Panc1 (cell line): ENCODE data around the gene UNKL. TPM values are rescaled to one million over a fixed set of nuclear protein-coding genes. Genes with fewer than 3 reads are reported as not detected.

Experiments used
- ATAC-seq: fragments of 200-7000 bp; cut with Tn5 transposase; 2 replicates; pipeline ENCODE4 v1.9.1; 2020; ENCODE audit warnings: mild to moderate bottlenecking, moderate library complexity
- BruUV-seq: library from RNA; stranded (reverse); fragments of 400-500 nt; replicated peaks from 2 replicates; lab custom pipeline; 2021; lab: Mats Ljungman, UMichigan
- CTCF ChIA-PET: fragments of 300-600 bp; sonication (Branson Sonifier 250); formaldehyde crosslinking; loops from one replicate; lab custom pipeline; 2022; ENCODE audit warnings: antibody characterized with exemption; lab: Charles Lee
- POLR2A ChIA-PET: fragments of 300-600 bp; sonication (Branson Sonifier 250); formaldehyde crosslinking; loops from one replicate; lab custom pipeline; 2022; ENCODE audit warnings: antibody characterized with exemption; lab: Charles Lee
- DNase-seq: peaks from one replicate; pipeline ENCODE4 v3.0.0-alpha.2; 2010; ENCODE audit warnings: low read depth, low spot score
- H3K27ac ChIP-seq: 2 replicates; pipeline ENCODE4 v1.5.1; 2011; ENCODE audit warnings: mild to moderate bottlenecking, low read length, inconsistent platforms
- H3K27me3 ChIP-seq: fragments of 200-500 bp; sonication (Bioruptor generic); 2 replicates; pipeline ENCODE4 v1.6.0; 2014; ENCODE audit warnings: low read length, inconsistent platforms; ENCODE audit not compliant: control insufficient read depth, insufficient read depth
- H3K36me3 ChIP-seq: fragments of 200-500 bp; sonication (Bioruptor generic); 2 replicates; pipeline ENCODE4 v1.5.1; 2014; ENCODE audit warnings: inconsistent platforms, mild to moderate bottlenecking, low read length, moderate library complexity; ENCODE audit not compliant: control insufficient read depth, insufficient read depth
- H3K4me1 ChIP-seq: 2 replicates; pipeline ENCODE4 v1.5.1; 2011; ENCODE audit warnings: inconsistent platforms, mild to moderate bottlenecking, low read length, moderate library complexity; ENCODE audit not compliant: control insufficient read depth, insufficient read depth
- H3K4me3 ChIP-seq, 2 experiments: 2 replicates each; pipeline ENCODE4 v1.5.1; 2011 to 2012; ENCODE audit warnings: low read depth in 2 of 2, low read length in 2 of 2, mild to moderate bottlenecking in 2 of 2, inconsistent platforms in 1 of 2, moderate library complexity in 1 of 2
- H3K9me3 ChIP-seq: fragments of 200-500 bp; sonication (Bioruptor generic); 2 replicates; pipeline ENCODE4 v1.5.1; 2014; ENCODE audit warnings: low read depth, mild to moderate bottlenecking, inconsistent platforms, low read length, moderate library complexity; ENCODE audit not compliant: control insufficient read depth, insufficient read depth
- POLR2AphosphoS5 ChIP-seq: IDR thresholded peaks from 2 replicates; pipeline ENCODE4 v1.6.1; 2012; ENCODE audit warnings: mild to moderate bottlenecking, low read depth, low read length, moderate library complexity
- SIN3A ChIP-seq: IDR thresholded peaks from 2 replicates; pipeline ENCODE4 v1.6.1; 2012; ENCODE audit warnings: low read depth, mild to moderate bottlenecking, low read length, moderate library complexity, borderline replicate concordance; ENCODE audit not compliant: insufficient read depth
- TCF7L2 ChIP-seq: IDR thresholded peaks from 2 replicates; pipeline ENCODE4 v1.6.1; 2011; ENCODE audit warnings: mild to moderate bottlenecking, low read depth, low read length, inconsistent platforms
- in situ Hi-C: cut with HindIII; loops from 2 replicates; pipeline ENCODE4 v1.10.0; 2016; ENCODE audit warnings: low sequenced_read_pairs, low pct_unique_long_range_greater_than_20kb
- intact Hi-C: fragments of 100-400 bp; cut with micrococcal nuclease; formaldehyde crosslinking; loops from one replicate; pipeline ENCODE4 v1.10.0; 2022; ENCODE audit not compliant: unreplicated experiment
- total RNA-seq: library from RNA; stranded (reverse); gene quantifications from one replicate; pipeline ENCODE4 v1.2.1, GENCODE V29; 2021; ENCODE audit not compliant: unreplicated experiment
- TF ChIP-seq, protein P1 (sequence below): fragments of 450-650 bp; IDR thresholded peaks from 2 replicates; pipeline ENCODE4 v1.5.1; 2017; ENCODE audit warnings: mild to moderate bottlenecking
- TF ChIP-seq, protein P2 (sequence below), 2 experiments: IDR thresholded peaks; 2 replicates each; pipeline ENCODE4 v1.6.1; 2011 to 2012; ENCODE audit warnings: low read depth in 2 of 2, control low read depth in 1 of 2, low read length in 1 of 2, mild to moderate bottlenecking in 1 of 2, moderate library complexity in 1 of 2; ENCODE audit not compliant: insufficient read depth in 1 of 2

The UNKL gene
- total RNA-seq, 1 experiment from 2014 or later: 26.6 TPM

DNA sequence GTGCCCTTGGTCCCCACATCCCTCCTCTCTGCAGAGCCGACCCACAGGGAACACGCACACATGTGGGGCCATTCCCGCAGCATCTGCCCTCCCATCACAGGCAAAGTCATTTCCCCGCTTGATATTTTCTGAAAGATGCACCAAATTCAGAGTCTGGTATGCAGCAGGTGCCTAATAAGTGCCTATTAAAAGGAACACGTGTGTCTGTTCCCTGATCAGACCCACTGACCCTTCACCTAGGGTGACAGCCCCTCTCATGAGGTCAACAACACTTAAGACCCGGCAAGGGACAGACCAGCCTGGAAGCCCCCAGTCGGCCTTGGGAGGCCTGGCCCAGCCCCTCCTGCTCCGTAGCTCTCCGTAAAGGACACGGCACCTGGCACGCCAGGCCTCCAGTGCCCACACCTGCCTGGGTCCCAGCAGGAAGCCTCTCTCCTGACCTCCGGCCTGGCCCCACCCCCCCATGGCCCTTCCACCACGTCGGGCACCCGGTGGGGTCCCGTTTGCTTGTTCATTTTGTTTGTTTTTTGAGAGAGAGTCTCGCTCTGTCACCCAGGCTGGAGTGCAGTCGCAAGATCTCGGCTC lies 20.0 kb downstream of the UNKL start:
- no peaks in the 10 kb centered on the region for H3K9me3 ChIP-seq
- ChIA-PET CTCF (no interaction called here), POLR2A (no interaction called here)
- H3K36me3 ChIP-seq: no peaks in the 10 kb centered on the region
- no peak overlapping the region for H3K4me3 ChIP-seq
- no TSS peak for BruUV-seq
- H3K27ac ChIP-seq: no peak overlapping the region
- DNase-seq: no peak
- in situ Hi-C loops: no loop called here
- no peaks in the 10 kb centered on the region for H3K27me3 ChIP-seq
- TF ChIP-seq, protein P1, sequence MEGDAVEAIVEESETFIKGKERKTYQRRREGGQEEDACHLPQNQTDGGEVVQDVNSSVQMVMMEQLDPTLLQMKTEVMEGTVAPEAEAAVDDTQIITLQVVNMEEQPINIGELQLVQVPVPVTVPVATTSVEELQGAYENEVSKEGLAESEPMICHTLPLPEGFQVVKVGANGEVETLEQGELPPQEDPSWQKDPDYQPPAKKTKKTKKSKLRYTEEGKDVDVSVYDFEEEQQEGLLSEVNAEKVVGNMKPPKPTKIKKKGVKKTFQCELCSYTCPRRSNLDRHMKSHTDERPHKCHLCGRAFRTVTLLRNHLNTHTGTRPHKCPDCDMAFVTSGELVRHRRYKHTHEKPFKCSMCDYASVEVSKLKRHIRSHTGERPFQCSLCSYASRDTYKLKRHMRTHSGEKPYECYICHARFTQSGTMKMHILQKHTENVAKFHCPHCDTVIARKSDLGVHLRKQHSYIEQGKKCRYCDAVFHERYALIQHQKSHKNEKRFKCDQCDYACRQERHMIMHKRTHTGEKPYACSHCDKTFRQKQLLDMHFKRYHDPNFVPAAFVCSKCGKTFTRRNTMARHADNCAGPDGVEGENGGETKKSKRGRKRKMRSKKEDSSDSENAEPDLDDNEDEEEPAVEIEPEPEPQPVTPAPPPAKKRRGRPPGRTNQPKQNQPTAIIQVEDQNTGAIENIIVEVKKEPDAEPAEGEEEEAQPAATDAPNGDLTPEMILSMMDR: no peak
- TF ChIP-seq TCF7L2 (no peak), POLR2AphosphoS5 (no peak), SIN3A (no peak)
- TF ChIP-seq, protein P2, sequence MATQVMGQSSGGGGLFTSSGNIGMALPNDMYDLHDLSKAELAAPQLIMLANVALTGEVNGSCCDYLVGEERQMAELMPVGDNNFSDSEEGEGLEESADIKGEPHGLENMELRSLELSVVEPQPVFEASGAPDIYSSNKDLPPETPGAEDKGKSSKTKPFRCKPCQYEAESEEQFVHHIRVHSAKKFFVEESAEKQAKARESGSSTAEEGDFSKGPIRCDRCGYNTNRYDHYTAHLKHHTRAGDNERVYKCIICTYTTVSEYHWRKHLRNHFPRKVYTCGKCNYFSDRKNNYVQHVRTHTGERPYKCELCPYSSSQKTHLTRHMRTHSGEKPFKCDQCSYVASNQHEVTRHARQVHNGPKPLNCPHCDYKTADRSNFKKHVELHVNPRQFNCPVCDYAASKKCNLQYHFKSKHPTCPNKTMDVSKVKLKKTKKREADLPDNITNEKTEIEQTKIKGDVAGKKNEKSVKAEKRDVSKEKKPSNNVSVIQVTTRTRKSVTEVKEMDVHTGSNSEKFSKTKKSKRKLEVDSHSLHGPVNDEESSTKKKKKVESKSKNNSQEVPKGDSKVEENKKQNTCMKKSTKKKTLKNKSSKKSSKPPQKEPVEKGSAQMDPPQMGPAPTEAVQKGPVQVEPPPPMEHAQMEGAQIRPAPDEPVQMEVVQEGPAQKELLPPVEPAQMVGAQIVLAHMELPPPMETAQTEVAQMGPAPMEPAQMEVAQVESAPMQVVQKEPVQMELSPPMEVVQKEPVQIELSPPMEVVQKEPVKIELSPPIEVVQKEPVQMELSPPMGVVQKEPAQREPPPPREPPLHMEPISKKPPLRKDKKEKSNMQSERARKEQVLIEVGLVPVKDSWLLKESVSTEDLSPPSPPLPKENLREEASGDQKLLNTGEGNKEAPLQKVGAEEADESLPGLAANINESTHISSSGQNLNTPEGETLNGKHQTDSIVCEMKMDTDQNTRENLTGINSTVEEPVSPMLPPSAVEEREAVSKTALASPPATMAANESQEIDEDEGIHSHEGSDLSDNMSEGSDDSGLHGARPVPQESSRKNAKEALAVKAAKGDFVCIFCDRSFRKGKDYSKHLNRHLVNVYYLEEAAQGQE (IDR thresholded peaks at IDR 0.05; ENCODE audit: insufficient read depth in 1 of 2, low read depth in 2 of 2, low read length in 1 of 2): no peak
- intact Hi-C loops: no loop called here
- no peak for ATAC-seq
- H3K4me1 ChIP-seq: no peaks in the 10 kb centered on the region

DNA sequence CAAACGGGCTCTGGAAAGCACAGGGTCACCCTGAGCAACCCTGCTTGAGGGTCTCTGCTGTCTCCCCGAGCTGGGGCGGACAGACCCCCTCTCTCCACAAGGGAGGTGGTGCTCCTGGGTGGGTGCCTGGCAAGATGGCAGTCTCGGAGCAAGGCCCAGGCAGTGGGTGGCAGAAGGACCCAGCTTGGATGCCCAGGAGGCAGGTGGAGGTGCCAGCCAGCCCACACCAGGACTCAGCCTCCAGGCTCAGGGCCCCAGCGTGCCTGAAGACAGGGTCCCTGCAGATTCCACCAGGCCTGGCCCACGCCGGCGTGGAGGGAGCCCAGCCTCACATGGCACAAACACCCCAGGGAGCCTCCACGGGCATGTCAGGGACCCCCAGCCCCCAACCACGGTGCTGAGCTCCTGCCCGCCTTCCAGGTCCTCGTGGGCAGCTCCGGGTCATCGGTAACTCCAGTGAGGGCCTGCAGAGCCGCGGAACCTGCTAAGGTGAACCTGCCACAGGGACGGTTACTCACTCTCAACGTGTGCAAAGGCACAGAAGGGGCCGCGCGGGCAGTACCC lies 20.8 kb downstream of the UNKL start:
- POLR2A ChIA-PET: no interaction called here
- Histone ChIP-seq H3K27ac (no peak overlapping the region), H3K9me3 (no peaks in the 10 kb centered on the region), H3K27me3 (no peaks in the 10 kb centered on the region), H3K36me3 (no peaks in the 10 kb centered on the region), H3K4me3 (no peak overlapping the region), H3K4me1 (no peaks in the 10 kb centered on the region)
- ATAC-seq (no peak), DNase-seq (no peak)
- CTCF ChIA-PET: no interaction called here
- no TSS peak for BruUV-seq
- intact Hi-C loops: no loop called here
- in situ Hi-C loops: no loop called here
- TF ChIP-seq, protein P1: no peak
- TF ChIP-seq SIN3A (no peak), POLR2AphosphoS5 (no peak), TCF7L2 (no peak)
- TF ChIP-seq, protein P2 (IDR thresholded peaks at IDR 0.05; ENCODE audit: insufficient read depth in 1 of 2, low read depth in 2 of 2, low read length in 1 of 2): no peak
